Activated CD8-positive, alpha-beta memory T cell treated with anti-CD3 and anti-CD28 coated beads, Interleukin-2, amount 50 U/mL, for 24 hours (primary cell): ENCODE measurements around the gene RHBDL1.
"Not testable (repeated sequence)": the region's sequence is repeated elsewhere in the genome, so short reads cannot be mapped to it uniquely, and the experiment has no call there.

Experiments
- DNase-seq: peaks from one replicate; pipeline ENCODE4 v3.0.0-alpha.2; 2020; ENCODE audit errors: extremely low read depth

The RHBDL1 gene

DNA sequence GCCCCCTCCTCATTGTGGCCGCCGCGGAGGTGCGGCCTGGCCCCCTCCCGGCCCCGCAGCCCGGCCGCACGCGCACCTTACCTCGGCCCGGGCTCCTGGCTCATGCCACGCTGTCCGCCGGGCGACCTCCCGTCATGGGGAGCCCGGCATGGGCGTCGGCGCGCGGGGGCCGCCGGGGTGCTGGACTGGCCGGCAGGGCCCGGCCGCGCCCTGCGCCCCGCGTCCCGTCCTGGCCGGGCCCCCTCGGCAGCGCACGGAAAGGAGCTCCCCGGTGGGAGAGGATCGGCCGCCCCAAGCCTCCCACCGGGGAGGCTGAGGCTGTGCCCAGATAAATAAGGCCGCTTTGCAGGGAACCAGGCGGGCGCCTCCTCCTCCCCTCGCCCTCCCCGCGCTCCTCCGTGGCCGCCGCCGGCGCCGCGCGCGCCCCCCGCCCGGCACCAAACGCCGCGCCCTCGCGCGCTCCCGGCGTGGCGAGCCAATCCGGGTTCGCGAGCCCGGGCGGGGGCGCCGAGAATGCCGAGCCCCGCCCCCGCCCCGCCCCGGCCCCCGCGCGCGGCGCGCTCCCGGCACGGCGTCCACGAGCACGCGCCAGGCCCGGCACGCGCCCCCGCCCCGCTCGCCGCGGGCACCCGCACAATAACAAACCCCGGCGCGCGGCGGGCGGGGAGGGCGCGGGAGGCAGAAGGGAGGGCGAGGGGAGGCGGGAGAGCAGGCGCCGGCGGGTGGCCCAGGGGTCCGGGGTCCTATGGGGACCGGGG lies 30.1 kb downstream of the RHBDL1 start, which contains the start of gene FBXL16:
Gene FBXL16 (minus strand): TSS at position 371 of the 758 bp plus-strand sequence. CDS start 8,396 bp downstream, outside the sequence.
- no peak for DNase-seq

DNA sequence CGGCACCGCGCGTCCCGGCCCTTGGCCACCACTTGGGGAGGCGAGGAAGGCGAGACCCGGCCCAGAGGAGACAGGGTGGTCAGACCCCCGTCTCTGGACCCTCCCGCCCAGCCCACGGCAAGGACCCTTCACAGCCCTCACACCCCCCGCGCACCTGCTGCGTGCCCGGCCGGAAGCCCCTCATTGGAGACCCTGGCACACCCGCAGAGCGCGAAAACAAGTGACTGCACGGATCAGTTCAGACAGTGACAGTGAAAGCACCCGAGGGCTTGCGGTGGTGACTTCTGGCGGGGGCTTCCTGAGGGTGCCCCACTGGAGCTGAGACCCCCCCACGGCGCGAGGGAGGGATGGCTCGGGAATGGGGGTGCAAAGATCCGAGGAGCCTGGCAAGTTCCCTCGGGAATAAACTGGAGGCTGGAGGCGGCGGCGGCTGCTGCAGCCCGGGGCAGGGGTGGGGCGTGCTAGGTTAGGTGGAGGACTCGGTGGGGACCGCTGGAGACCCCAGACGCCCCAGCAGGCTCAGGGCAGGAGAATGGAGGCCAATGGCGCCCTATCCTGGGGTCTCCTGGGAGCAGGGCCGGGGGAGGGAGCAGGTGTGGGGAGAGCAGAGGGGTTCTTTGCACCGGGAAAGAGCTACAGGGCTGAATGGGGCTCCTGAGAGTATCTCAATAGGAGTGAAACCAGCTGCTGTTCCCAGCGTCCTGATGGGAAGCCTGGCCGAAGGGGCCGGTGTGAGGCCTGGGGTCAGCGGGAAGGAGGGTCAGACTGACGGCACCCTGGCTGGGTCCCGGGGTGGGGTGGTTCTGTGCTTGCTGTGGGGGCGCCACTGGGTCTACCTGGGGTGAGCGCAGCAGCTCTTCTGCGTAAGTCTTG lies 31.0 kb downstream of the RHBDL1 start:
- DNase-seq, result no peak

DNA sequence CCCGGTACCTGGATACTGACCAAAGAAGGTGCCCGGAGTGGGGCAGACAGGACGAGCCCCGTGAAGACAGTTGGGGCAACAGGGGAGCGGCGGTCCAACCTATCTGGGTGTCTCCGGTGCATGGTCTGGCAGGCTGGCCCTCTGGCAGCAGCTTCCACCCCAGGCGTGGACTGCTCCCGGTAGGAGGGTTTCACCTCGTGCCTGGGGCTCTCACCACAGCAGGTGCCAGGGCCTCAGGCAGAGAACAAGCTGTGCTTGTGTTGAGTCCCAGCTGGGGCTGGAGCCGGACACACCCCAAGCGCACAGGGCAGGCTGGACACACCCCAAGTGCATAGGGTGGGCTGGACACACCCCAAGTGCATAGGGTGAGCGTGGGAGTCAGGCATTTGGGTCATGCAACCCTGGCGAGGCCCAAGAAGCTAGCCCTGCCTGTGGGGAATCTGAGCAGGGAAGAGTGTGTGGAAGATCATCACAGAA lies 31.6 kb downstream of the RHBDL1 start:
- no peak for DNase-seq

DNA sequence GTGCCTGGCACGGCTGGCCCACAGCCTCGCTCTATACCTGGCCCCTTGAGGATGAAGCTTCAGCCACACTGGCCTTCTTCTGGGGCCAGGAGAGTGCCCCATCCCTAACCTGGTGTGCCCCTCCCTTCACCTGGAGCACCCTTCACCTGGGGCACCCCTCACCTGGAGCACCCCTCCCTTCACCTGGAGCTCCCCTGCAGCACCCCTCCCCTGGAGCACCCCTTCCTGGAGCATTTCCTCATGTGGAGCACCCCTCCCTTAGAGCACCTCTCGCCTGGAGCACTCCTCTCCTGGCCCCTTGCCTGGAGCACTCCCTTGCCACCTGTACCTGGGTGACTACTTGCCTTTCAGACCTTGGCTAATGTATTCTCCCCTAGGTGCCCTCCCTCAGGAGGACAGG lies 32.5 kb downstream of the RHBDL1 start:
- no peak for DNase-seq

DNA sequence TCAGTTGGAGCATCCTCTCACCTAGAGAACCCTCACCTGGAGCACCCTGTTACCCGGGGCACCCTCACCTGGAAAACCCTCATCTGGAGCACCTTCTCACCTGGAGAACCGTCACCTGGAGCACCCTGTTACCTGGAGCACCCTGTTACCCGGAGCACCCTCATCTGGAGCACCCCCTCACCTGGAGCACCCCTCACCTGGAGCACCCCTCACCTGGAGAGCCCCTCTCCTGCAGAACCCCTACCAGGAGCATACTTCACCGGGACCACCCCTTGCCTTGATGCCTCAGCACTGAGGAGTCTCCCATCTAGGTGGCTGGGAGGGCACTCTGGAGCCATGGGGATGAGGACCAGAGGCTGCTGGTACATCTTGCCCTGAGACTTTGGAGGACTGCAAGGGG lies 33.5 kb downstream of the RHBDL1 start:
- DNase-seq, result no peak

DNA sequence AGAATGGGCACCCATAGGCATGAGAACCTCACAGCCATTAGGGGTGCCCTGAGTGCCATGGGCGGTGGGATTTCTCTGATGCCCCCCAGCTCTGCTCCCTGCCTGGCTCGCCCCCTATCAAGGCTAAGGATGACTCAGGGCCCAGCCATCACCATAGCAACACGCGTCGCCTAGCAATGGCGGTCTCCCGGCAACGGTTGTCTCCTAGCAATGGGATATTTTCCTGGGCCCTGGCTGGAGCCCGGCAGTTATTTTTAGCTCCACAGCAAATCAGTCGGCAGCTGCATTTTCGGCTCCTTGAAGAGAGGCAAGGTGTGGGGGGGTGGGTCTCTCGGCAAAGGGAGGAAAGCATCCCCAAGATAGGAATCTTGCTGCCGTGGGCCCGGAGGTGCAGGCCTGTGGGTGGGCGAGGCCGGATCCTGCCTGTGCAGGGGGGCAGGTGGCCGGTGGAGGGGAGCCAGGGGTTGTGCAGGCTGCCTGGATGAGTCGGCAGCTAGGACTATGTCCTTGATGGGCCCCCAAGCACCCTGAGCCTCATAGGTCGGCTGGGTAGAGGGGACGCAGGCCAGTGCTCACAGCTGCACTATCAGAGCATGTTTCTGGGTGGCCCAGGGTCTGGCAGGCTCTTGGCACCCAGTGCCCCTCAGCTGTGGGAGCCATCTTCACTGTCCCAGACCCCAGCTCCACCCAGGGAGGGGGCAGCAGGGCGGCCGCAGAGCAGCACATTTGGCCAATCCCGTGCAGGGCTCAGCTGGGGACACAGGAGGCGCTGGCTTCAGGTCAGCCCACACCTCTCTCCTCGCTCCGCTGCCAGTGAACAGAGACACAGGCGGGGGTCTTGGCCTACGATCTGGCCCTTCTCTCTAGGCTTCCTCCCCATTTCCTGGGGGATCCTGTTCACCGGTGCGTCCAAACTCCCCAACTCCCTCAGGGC lies 34.4 kb downstream of the RHBDL1 start:
- no peak for DNase-seq

DNA sequence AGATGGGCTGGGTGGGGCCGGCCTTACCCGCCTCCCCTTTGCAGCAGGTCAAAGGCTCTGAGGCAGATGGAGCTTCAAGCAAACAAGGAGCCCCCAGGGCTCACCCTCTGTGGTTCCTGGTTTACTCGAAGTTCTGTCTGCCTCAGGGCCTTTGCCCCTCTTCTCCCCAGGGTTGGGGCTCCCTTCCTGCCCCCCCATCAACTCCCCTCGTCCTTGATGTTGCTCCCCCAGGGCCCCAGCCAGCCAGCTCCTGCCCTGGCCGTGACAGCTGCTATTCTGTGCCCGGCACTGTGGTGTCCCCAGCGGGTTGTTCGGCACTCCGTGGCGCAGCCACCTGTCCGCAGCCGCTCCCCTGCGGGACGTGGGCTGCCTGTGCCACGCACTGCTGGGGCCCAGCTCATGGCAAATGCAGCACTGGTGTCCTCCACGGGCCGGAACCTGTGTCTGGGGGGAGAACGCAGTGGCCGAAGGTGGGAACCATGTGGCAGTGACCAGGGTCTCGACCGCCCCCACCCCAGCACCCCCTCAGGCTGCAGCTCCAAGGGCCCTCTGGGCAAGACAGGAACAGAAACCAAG lies 35.1 kb downstream of the RHBDL1 start:
- DNase-seq, result no peak

DNA sequence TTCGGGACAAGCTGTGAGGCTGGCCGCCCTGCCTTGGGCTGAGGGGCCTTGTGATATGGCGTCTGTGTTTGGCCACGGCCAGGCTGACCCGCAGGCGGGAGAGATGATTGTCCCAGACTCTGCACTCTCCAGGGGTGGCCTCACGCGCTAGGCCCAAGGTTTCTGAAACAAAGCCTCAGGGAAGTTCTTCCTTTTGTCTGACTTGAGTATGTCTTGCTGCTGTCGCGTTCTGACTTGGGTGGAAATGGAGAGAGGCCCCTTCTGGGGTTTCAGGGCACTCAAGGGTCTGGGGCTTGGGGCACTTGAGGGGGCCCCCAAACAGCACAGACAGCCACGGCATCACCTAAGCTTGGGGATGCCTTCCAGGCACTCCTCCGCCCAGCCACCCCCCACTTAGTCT lies 35.6 kb downstream of the RHBDL1 start:
- no peak for DNase-seq

DNA sequence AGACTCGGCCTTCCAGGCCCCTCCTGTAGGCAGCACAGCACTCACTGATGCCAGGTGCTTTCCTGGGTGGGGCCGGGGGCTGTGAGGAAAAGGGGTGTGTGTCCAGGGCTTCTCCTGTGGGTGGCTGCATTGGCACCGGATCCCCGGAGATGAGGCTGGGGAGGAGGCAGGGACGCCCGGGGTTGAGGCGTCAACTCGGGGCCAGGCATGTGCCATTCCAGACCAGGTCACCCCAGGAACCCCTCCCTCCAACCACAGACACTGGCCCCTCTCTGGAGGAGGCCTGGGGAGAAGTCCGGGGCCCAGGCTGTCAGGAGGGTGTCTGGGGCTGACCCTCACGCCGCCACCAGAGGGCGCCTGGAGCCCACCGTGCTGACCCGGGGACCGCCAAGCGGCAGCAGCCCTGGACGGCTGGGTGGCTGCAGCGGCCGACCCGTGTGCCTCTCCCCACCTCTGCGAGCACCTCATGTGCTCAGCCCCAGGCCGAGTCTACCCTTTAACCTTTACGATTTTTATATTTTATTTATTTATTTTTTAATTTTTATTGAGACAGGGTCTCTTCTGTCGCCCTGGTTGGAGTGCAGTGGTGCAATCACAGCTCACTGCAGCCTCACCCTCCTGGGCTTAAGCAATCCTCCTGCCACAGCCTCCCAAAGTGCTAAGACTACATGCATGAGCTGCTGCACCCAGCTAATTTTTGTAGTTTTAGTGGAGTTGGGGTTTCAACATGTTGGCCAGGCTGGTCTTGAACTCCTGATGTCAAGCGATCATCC lies 36.3 kb downstream of the RHBDL1 start:
- DNase-seq, result peak; percentile 33

DNA sequence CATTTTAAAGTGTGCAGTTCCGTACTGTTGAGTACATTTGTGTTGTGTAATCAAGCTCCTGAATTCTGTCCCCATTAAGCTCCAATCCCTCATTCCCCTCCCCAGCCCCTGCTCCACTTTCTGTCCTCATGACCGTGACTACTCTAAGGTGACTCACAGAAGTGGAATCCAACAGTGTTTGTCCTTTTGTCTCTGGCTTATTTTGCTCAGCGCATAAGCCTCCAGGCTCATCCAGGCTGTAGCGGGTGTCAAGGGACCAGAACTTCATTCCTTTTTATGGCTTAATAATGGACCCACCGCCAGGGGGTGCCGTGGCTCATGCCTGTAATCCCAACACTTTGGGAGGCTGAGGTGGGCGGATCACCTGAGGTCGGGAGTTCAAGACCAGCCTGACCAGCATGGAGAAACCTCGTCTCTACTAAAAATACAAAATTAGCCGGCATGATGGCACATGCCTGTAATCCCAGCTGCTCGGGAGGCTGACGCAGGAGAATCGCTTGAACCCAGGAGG lies 37.3 kb downstream of the RHBDL1 start:
- DNase-seq, result not testable (repeated sequence)

DNA sequence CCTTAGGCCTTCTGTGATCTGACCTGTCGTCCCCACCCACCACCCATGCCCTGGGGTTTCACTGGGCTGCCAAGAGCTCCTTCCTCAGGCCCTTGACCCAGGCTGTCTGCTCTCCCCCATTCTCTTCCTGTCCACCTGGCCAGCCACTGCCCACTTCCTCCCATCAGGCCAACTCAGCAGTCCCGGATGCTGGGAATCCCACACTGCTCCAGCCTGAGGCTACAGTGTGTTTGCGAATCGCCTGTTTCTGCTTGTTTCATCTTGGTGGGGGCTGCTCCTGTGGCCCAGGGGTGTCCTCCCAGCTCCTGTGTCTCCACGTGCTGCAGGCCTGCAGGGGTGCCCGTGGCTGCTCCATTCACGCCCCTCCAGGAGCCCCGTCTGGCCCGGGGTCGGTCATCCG lies 38.6 kb downstream of the RHBDL1 start:
- no peak for DNase-seq

DNA sequence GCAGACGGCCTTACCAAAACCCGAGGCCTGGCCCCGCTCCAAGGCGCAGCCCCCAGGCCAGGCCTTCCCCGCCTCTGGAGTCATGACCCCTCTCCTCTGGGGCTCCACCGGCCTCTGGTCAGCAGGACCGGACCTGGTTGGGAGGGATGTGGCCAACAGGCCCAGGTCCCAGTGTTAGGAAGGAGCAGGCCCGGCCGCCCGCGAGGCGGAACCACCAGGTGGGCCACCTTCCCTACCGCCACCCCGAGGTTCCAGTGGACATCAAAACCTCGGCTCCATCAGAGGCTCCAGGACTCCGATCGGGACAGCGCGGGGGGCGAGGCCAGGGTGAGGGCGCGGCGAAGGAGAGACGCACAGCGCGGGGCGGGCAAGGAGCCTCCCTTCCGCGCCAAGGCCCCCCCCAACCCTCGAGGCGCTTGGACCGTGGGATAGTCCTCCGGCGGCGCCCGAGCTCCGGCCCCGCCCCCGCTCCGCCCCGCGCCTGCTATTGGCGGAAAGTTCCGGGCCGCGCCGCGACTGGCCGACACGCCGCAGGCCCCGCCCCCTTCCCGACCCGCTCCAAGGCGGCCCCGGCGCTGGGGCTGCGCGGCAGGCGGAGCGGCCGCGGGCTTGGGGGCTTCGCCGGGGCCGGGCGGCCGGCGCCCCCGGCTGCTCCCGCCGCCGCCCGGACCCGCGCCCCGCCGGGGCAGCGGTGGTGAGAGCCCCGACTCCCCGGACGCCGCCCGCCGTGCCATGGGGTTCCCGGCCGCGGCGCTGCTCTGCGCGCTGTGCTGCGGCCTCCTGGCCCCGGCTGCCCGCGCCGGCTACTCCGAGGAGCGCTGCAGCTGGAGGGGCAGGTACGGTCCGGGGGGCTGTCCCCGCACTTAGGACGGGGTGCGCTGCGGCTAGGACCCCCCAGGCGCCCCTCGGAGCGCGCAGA lies 39.3 kb downstream of the RHBDL1 start, which contains the start of gene METRN:
Gene METRN (plus strand): TSS at position 561 of the 919 bp plus-strand sequence. CDS start 172 bp downstream, at position 733.
- DNase-seq, result peak; percentile 54

DNA sequence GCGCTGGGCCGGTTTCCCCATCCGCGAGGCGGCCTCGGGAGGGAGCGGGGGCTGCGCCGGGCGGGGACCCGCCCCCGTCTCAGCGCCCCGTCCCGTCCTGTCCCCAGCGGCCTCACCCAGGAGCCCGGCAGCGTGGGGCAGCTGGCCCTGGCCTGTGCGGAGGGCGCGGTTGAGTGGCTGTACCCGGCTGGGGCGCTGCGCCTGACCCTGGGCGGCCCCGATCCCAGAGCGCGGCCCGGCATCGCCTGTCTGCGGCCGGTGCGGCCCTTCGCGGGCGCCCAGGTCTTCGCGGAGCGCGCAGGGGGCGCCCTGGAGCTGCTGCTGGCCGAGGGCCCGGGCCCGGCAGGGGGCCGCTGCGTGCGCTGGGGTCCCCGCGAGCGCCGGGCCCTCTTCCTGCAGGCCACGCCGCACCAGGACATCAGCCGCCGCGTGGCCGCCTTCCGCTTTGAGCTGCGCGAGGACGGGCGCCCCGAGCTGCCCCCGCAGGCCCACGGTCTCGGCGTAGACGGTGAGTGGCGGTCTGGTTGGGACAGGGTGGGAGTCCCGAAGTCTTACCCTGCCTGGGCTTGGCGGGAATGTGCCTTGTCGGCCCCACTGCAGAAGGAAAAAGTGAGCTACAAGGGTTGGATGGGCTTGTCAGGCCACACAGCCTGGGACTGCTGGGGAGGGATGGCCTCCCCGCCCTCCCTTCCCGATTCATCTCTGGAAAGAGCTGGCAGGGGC lies 40.2 kb downstream of the RHBDL1 start:
- DNase-seq, result no peak

DNA sequence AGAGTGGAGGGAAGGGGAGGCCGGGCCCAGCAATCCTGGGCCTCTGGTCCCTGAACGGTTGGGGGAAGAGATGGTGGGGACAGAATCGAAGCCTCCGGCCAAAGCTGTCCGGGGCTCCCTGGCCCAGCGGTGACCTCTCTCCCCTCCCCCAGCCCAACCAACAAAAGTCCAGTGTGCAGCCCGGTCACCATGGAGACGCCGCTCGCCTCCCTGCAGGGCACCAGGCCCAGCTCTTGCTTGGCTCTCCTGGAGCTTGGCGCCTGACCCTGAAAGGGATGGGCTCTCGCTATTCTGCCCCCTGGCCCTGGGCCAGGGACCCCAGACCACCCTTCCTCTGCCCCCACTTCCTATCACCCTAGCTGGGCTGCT lies 40.7 kb downstream of the RHBDL1 start:
- DNase-seq, result no peak

DNA sequence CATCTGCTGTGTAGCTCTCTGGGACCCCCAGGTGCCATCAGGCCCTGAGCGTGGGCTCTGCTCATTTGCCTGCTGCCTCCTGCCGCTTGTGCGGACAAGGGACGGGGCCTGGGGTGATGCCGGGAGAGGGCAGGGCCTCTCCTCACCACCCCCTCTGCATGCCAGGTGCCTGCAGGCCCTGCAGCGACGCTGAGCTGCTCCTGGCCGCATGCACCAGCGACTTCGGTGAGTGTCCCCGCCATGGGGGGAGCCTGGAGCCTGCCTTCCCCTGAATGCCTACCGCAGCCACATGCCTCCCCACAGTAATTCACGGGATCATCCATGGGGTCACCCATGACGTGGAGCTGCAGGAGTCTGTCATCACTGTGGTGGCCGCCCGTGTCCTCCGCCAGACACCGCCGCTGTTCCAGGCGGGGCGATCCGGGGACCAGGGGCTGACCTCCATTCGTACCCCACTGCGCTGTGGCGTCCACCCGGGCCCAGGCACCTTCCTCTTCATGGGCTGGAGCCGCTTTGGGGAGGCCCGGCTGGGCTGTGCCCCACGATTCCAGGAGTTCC lies 41.4 kb downstream of the RHBDL1 start:
- no peak for DNase-seq

DNA sequence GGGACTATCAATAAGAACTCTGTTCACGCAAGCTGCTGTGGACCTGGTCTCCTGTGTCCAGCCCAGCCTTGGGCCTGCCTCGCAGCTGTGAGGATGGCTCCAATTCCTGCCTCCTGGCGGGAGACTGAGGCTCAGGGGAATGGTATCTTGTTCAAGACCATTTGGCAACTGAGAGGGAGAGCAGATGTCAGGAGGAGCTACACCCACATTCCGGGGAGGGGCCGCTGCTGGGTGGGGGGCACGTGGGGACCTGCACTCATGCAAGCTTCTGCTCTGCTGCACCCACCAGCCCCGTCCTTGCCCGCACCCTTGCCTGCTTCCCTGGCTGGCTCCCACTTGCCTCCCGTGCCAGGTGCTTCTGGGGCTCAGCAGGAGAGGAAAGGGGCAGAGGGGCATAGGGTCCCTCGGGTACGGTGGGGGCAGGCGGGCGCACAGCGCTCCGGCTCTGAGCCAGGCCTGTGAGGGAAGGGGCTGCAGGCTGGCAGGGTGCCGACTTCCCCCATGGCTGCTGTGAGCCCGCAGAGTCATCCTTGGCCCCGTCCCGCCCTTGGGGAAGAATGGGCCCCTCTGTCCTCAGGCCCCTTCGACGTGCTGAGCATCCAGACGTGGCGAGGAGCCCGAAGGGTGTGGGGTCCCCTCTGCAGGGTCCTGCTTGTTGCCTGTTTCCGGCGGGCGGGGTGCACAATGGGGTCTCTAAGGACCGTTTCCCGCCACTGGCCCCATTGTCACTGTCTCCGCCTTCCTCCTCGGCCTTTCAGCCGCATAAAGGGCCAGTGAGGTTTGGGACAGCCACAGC lies 42.2 kb downstream of the RHBDL1 start:
- DNase-seq, result no peak

DNA sequence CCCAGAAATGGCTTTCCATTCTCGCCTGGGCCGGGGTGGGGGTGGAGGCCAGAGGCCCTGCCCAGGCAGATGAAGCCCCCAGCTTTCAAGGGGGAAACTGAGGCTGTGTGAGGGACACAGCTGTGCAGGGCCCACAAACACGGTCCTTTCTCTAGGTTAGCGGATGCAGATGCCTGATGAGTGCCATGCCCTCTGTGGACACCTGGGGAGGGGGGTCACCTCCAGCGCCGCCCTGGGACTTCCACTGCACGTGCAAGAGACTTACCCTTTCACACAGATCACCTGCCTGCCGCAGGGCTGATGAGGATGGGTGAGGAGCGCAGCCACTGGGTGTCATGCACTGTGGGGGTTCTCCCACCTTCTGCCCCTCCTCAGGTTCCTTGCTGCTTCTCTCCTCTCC lies 42.9 kb downstream of the RHBDL1 start:
- no peak for DNase-seq
